Measurements from ENCODE around the gene SLC22A23.

DNA sequence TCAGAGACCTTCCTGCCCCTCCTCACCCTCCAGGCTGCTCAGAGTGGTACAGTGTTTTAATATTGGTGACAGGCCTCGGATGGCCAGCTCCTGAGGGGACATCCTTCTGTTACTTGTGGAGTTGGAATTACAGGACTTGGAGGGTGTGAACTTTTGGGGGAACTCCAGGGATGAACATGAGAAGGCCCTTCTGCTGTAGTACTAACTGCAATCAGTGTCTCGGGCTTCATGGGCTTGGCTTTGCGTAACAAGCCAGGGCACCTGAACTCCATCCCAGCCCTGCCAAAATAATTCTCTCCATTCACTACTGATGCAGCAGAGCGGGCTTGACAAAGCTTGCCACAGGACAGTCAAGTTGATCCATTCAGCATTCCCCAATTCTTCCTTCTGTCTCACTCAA lies 28.6 kb downstream of the SLC22A23 start:
- no peak for TF ChIP-seq EZH2 (optimal IDR thresholded peaks at IDR 0.05; ENCODE audit: low read depth, low read length)
- TF ChIP-seq, protein P1, sequence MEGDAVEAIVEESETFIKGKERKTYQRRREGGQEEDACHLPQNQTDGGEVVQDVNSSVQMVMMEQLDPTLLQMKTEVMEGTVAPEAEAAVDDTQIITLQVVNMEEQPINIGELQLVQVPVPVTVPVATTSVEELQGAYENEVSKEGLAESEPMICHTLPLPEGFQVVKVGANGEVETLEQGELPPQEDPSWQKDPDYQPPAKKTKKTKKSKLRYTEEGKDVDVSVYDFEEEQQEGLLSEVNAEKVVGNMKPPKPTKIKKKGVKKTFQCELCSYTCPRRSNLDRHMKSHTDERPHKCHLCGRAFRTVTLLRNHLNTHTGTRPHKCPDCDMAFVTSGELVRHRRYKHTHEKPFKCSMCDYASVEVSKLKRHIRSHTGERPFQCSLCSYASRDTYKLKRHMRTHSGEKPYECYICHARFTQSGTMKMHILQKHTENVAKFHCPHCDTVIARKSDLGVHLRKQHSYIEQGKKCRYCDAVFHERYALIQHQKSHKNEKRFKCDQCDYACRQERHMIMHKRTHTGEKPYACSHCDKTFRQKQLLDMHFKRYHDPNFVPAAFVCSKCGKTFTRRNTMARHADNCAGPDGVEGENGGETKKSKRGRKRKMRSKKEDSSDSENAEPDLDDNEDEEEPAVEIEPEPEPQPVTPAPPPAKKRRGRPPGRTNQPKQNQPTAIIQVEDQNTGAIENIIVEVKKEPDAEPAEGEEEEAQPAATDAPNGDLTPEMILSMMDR (IDR thresholded peaks at IDR 0.05; ENCODE audit: low read length) = no peak

All from MM.1S (cell line).